Neural progenitor cell (in vitro differentiated cells): ENCODE measurements around the gene THSD4. TPM values are rescaled to one million over a fixed set of nuclear protein-coding genes. Genes with fewer than 3 reads are reported as not detected.

ENCODE experiments used
- DNase-seq: peaks from one replicate; pipeline ENCODE4 v3.0.0-alpha.2; 2016; ENCODE audit warnings: low spot score
- H2AFZ ChIP-seq: fragments of 200-600 bp; sonication (generic); replicated peaks from 2 replicates; pipeline ENCODE4 v1.6.1; 2016; ENCODE audit warnings: antibody characterized with exemption
- H3F3A ChIP-seq: fragments of 200-600 bp; sonication (generic); 2 replicates; pipeline ENCODE4 v1.6.1; 2016; ENCODE audit warnings: antibody characterized with exemption, low read depth
- H3K27ac ChIP-seq: fragments of 200-600 bp; sonication (generic); 2 replicates; pipeline ENCODE4 v1.5.1; 2016; ENCODE audit warnings: mild to moderate bottlenecking
- H3K27me3 ChIP-seq: fragments of 200-600 bp; sonication (generic); 2 replicates; pipeline ENCODE4 v1.6.1; 2016; ENCODE audit warnings: mild to moderate bottlenecking, moderate library complexity
- H3K36me3 ChIP-seq: fragments of 200-600 bp; sonication (generic); 2 replicates; pipeline ENCODE4 v1.5.1; 2016
- H3K4me1 ChIP-seq: fragments of 200-600 bp; sonication (generic); 2 replicates; pipeline ENCODE4 v1.6.1; 2016; ENCODE audit warnings: mixed run types
- H3K4me2 ChIP-seq: fragments of 200-600 bp; sonication (generic); 2 replicates; pipeline ENCODE4 v1.6.1; 2016
- H3K4me3 ChIP-seq: fragments of 200-600 bp; sonication (generic); 2 replicates; pipeline ENCODE4 v1.5.1; 2016
- H3K79me2 ChIP-seq: fragments of 200-600 bp; sonication (generic); 2 replicates; pipeline ENCODE4 v1.6.1; 2016; ENCODE audit warnings: low read depth
- H3K9ac ChIP-seq: fragments of 200-600 bp; sonication (generic); 2 replicates; pipeline ENCODE4 v1.6.1; 2016
- H3K9me3 ChIP-seq: fragments of 200-600 bp; sonication (generic); 2 replicates; pipeline ENCODE4 v1.5.1; 2016; ENCODE audit warnings: low read depth
- H4K20me1 ChIP-seq: fragments of 200-600 bp; sonication (generic); 2 replicates; pipeline ENCODE4 v1.6.1; 2016; ENCODE audit warnings: low read depth
- H3K27ac Mint-ChIP-seq: 3 replicates; pipeline ENCODE4 v1.8.0; 2021; ENCODE audit warnings: mixed read lengths
- H3K27me3 Mint-ChIP-seq: 2 replicates; pipeline ENCODE4 v1.8.0; 2022; ENCODE audit warnings: low read depth, mild to moderate bottlenecking, inconsistent platforms, moderate library complexity, mixed read lengths; ENCODE audit not compliant: insufficient read depth
- H3K36me3 Mint-ChIP-seq: 3 replicates; pipeline ENCODE4 v1.8.0; 2021; ENCODE audit warnings: mixed read lengths
- H3K4me1 Mint-ChIP-seq: 3 replicates; pipeline ENCODE4 v1.8.0; 2021; ENCODE audit warnings: mixed read lengths
- H3K4me3 Mint-ChIP-seq: 3 replicates; pipeline ENCODE4 v1.8.0; 2021; ENCODE audit warnings: mild to moderate bottlenecking, moderate library complexity, mixed read lengths
- H3K9me3 Mint-ChIP-seq: 3 replicates; pipeline ENCODE4 v1.8.0; 2020; ENCODE audit warnings: mixed read lengths
- CTCF ChIP-seq: fragments of 200-600 bp; sonication (generic); IDR thresholded peaks from 2 replicates; pipeline ENCODE4 v1.5.1; 2017; ENCODE audit warnings: antibody characterized with exemption, mild to moderate bottlenecking
- EZH2 ChIP-seq: fragments of 200-600 bp; sonication (generic); IDR thresholded peaks from 2 replicates; pipeline ENCODE4 v1.6.1; 2017; ENCODE audit warnings: antibody characterized with exemption, mild to moderate bottlenecking, moderate library complexity
- EZH2phosphoT487 ChIP-seq: fragments of 200-600 bp; sonication (generic); IDR thresholded peaks from 2 replicates; pipeline ENCODE4 v1.6.1; 2017; ENCODE audit warnings: antibody characterized with exemption
- total RNA-seq: library from RNA; depleted of rRNA; stranded (reverse); fragments of >200 nt; gene quantifications from 2 replicates; pipeline ENCODE4 v1.2.3, GENCODE V29; 2015; ENCODE audit warnings: low replicate concordance

The THSD4 gene
- total RNA-seq, 1 donor from 2014 or later = 2.4 TPM

GRCh38 chr15:71612869-71613268 is 497.6 kb downstream of the THSD4 start:
- Histone ChIP-seq H4K20me1 (peaks cover 24% of the 10 kb centered on the region), H2AFZ (no peak overlapping the region), H3K4me1 (peaks cover 43% of the 10 kb centered on the region), H3K9ac (no peak overlapping the region), H3F3A (peaks cover 28% of the 10 kb centered on the region), H3K79me2 (no peaks in the 10 kb centered on the region), H3K4me2 (peak overlapping the region; percentile 73), H3K9me3 (no peaks in the 10 kb centered on the region), H3K27ac (no peak overlapping the region), H3K4me3 (no peak overlapping the region), H3K27me3 (peaks cover 58% of the 10 kb centered on the region), H3K36me3 (no peaks in the 10 kb centered on the region)
- Mint-ChIP-seq H3K4me1 (peaks cover 27% of the 10 kb centered on the region), H3K9me3 (no peaks in the 10 kb centered on the region), H3K36me3 (peaks cover 2% of the 10 kb centered on the region), H3K27ac (no peak overlapping the region), H3K4me3 (no peak overlapping the region), H3K27me3 (peaks cover 17% of the 10 kb centered on the region)
- TF ChIP-seq CTCF (no peak), EZH2 (no peak), EZH2phosphoT487 (no peak)
- DNase-seq = no peak

GRCh38 chr15:71623111-71623510 is 507.8 kb downstream of the THSD4 start:
- no peaks in the 10 kb centered on the region for H4K20me1 ChIP-seq

GRCh38 chr15:71626596-71627088 is 511.4 kb downstream of the THSD4 start:
- Histone ChIP-seq H4K20me1 (no peaks in the 10 kb centered on the region), H3K4me3 (no peak overlapping the region), H3K27me3 (peaks cover 8% of the 10 kb centered on the region), H3F3A (no peaks in the 10 kb centered on the region), H3K9me3 (no peaks in the 10 kb centered on the region), H3K4me2 (no peak overlapping the region), H3K36me3 (no peaks in the 10 kb centered on the region), H3K9ac (no peak overlapping the region), H3K4me1 (no peaks in the 10 kb centered on the region), H3K79me2 (no peaks in the 10 kb centered on the region), H2AFZ (no peak overlapping the region), H3K27ac (no peak overlapping the region)
- no peak for TF ChIP-seq EZH2
- Mint-ChIP-seq H3K27ac (no peak overlapping the region), H3K4me1 (peaks cover 28% of the 10 kb centered on the region), H3K4me3 (no peak overlapping the region), H3K27me3 (no peaks in the 10 kb centered on the region), H3K9me3 (no peaks in the 10 kb centered on the region), H3K36me3 (no peaks in the 10 kb centered on the region)
- DNase-seq = no peak

More at GRCh38 chr15:71623111-71623510, 507.8 kb downstream of the THSD4 start:
- Histone ChIP-seq H3K36me3 (no peaks in the 10 kb centered on the region), H3K27ac (no peak overlapping the region), H2AFZ (no peak overlapping the region), H3F3A (no peaks in the 10 kb centered on the region), H3K9ac (no peak overlapping the region), H3K9me3 (no peaks in the 10 kb centered on the region), H3K27me3 (no peaks in the 10 kb centered on the region), H3K4me2 (no peak overlapping the region), H3K79me2 (no peaks in the 10 kb centered on the region), H3K4me1 (no peaks in the 10 kb centered on the region), H3K4me3 (no peak overlapping the region)
- Mint-ChIP-seq H3K4me1 (no peaks in the 10 kb centered on the region), H3K36me3 (no peaks in the 10 kb centered on the region), H3K4me3 (no peak overlapping the region), H3K27ac (no peak overlapping the region), H3K27me3 (no peaks in the 10 kb centered on the region), H3K9me3 (no peaks in the 10 kb centered on the region)
- TF ChIP-seq EZH2phosphoT487 (no peak), EZH2 (no peak), CTCF (no peak)
- DNase-seq = no peak

- Histone ChIP-seq H2AFZ (no peak overlapping the region), H3F3A (no peaks in the 10 kb centered on the region), H3K4me2 (no peak overlapping the region), H3K36me3 (no peaks in the 10 kb centered on the region), H3K4me1 (no peaks in the 10 kb centered on the region), H3K9me3 (no peaks in the 10 kb centered on the region), H3K79me2 (no peaks in the 10 kb centered on the region), H3K4me3 (no peak overlapping the region), H3K27ac (no peak overlapping the region), H3K27me3 (peaks cover 10% of the 10 kb centered on the region), H3K9ac (no peak overlapping the region), H4K20me1 (no peaks in the 10 kb centered on the region)
- TF ChIP-seq CTCF (no peak), EZH2 (no peak), EZH2phosphoT487 (no peak)
- Mint-ChIP-seq H3K4me1 (peaks cover 28% of the 10 kb centered on the region), H3K27ac (no peak overlapping the region), H3K36me3 (no peaks in the 10 kb centered on the region), H3K27me3 (no peaks in the 10 kb centered on the region), H3K9me3 (no peaks in the 10 kb centered on the region), H3K4me3 (no peak overlapping the region)
- DNase-seq = no peak
These were observed 511.9 kb downstream of the THSD4 start for GRCh38 chr15:71627188-71627587.
